ENCODE data around the gene PTH1R. TPM values are rescaled to one million over a fixed set of nuclear protein-coding genes. Genes with fewer than 3 reads are reported as not detected.

Gene PTH1R
- total RNA-seq, 4 donors from 2014 or later = 1.8 to 5.4 (median 2.5) TPM

GRCh38 chr3:46844397-46844796 is 33.1 kb upstream of the PTH1R start:
- 75 to 85% methylated on average over 3 of the region's 3 CpGs for WGBS, 2 donors
- H3K4me3 ChIP-seq (ENCODE audit: low read depth, poor library complexity, severe bottlenecking) = no peak overlapping the region
- intact Hi-C loops (cut with DNase I; ENCODE audit: low total_unique reads) = no loop called here
- TF ChIP-seq, protein P1, sequence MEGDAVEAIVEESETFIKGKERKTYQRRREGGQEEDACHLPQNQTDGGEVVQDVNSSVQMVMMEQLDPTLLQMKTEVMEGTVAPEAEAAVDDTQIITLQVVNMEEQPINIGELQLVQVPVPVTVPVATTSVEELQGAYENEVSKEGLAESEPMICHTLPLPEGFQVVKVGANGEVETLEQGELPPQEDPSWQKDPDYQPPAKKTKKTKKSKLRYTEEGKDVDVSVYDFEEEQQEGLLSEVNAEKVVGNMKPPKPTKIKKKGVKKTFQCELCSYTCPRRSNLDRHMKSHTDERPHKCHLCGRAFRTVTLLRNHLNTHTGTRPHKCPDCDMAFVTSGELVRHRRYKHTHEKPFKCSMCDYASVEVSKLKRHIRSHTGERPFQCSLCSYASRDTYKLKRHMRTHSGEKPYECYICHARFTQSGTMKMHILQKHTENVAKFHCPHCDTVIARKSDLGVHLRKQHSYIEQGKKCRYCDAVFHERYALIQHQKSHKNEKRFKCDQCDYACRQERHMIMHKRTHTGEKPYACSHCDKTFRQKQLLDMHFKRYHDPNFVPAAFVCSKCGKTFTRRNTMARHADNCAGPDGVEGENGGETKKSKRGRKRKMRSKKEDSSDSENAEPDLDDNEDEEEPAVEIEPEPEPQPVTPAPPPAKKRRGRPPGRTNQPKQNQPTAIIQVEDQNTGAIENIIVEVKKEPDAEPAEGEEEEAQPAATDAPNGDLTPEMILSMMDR (IDR thresholded peaks at IDR 0.05) = no peak
- TF ChIP-seq POLR2A (IDR thresholded peaks at IDR 0.05) = no peak
- no peak for DNase-seq (ENCODE audit: low spot score in 2 of 2)

GRCh38 chr3:46844881-46845312 is 32.6 kb upstream of the PTH1R start:
- no peak overlapping the region for H3K4me3 ChIP-seq (ENCODE audit: low read depth, poor library complexity, severe bottlenecking)
- intact Hi-C loops (cut with DNase I; ENCODE audit: low total_unique reads) = no loop called here
- 30 to 34% methylated on average over 11 of the region's 11 CpGs for WGBS, 2 donors
- TF ChIP-seq, protein P1 (IDR thresholded peaks at IDR 0.05) = no peak
- TF ChIP-seq POLR2A (IDR thresholded peaks at IDR 0.05) = no peak
- no peak for DNase-seq (ENCODE audit: low spot score in 2 of 2)

DNA sequence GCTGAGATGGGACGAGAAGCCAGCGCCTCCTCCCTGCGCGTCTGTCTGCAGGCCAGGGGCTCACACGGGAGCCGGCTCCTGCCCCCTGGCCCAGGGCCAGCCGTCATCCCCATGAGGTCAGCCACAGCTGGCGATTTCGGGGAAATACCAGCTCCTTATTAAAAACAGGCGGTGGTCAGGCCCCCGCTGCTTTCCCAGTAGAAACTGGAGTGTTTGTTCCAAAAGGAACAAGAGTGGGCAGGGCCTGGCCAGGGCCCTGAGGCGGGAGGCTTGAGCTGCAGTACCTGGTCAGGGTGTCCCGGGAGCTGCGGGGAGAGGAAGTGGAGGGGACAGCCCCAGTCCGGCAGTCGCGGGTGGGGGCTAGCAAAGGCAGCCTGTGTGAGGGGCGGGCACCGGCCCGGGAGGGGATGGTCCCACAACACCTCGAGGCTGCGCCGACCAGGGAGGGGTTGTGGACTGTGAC is 32.1 kb upstream of the PTH1R start:
- H3K4me3 ChIP-seq (ENCODE audit: low read depth, poor library complexity, severe bottlenecking) = peak overlapping the region; percentile 31
- intact Hi-C loops (cut with DNase I; ENCODE audit: low total_unique reads) = no loop called here
- WGBS, 2 donors = 3 to 4% methylated on average over 20 to 21 of the region's 23 CpGs
- TF ChIP-seq, protein P1 (IDR thresholded peaks at IDR 0.05) = no peak
- no peak for TF ChIP-seq POLR2A (IDR thresholded peaks at IDR 0.05)
- peak; percentile 56 to 94 for DNase-seq (ENCODE audit: low spot score in 2 of 2)

GRCh38 chr3:46845860-46846623 is 31.5 kb upstream of the PTH1R start:
- intact Hi-C loops (cut with DNase I; ENCODE audit: low total_unique reads) = no loop called here
- WGBS, 2 donors = 2 to 4% methylated on average over 19 to 39 of the region's 53 CpGs
- peak overlapping the region; percentile 31 for H3K4me3 ChIP-seq (ENCODE audit: low read depth, poor library complexity, severe bottlenecking)
- TF ChIP-seq, protein P1 (IDR thresholded peaks at IDR 0.05) = no peak
- TF ChIP-seq POLR2A (IDR thresholded peaks at IDR 0.05) = no peak
- peak; percentile 58 to 96 for DNase-seq (ENCODE audit: low spot score in 2 of 2)

DNA sequence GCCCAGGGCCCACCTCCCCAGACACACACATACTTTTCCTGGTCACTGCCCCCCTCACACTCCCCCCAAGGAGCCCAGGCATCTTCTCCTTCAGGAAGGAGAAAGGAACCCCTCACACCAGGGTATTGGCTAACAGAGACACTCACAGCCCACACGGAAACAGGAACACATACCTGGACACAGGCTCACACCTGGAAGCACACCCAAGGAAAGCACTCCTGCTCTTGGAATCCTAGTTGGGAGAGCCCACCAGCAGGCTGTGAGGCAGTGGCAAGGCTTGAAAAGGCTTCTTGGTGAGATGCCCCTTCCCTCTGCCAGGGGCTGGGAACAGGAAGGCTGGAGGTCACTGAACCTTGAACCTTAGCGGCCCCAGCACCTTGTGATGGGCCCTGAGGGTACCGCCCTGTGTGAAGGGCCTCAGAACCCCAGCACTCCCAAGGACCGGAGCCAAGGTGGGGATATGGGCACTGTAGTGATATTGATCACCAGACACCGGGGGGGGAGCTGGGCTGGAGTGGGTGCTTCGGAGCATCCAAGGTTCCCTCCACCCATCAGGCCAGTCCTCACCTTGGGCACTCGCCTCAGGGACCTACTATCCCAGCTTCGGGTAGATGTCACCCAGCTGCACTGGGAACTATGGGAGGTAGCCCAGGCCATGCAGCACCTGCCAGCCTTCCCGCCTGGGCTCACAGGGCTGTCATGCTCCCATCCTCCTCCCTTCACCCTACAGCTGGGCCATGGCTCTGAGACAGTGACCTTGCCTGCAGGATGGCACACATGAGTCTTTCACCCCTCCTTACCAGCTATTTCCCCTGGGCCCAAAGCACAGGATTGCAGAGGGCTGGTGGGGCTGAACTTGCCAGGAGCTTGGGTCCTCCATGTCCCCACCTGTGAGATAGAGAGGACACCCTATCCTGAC is 30.6 kb upstream of the PTH1R start:
- intact Hi-C loops (cut with DNase I; ENCODE audit: low total_unique reads) = no loop called here
- WGBS, 2 donors = 72 to 89% methylated on average over 5 to 7 of the region's 9 CpGs
- H3K4me3 ChIP-seq (ENCODE audit: low read depth, poor library complexity, severe bottlenecking) = no peak overlapping the region
- peak in 1 of 2 donors; percentile 83 for DNase-seq (ENCODE audit: low spot score in 2 of 2)
- TF ChIP-seq POLR2A (IDR thresholded peaks at IDR 0.05) = no peak
- TF ChIP-seq, protein P1 (IDR thresholded peaks at IDR 0.05) = no peak
